Keratinocyte (primary cell): ENCODE data around the gene FAM135A. TPM values are rescaled to one million over a fixed set of nuclear protein-coding genes. Genes with fewer than 3 reads are reported as not detected.
A peak's percentile ranks its signal among the peaks of the same experiment; 100 is the strongest.

ENCODE experiments used
- DNase-seq: peaks from one replicate; pipeline ENCODE4 v3.0.0-alpha.2; 2011; ENCODE audit warnings: low read depth, missing footprints, low spot score
- FAIRE-seq: peaks from 2 replicates; lab custom pipeline; 2011; peaks lifted over from hg19 to GRCh38; lab: Jason Lieb, UNC
- H2AFZ ChIP-seq: 2 replicates; pipeline ENCODE4 v1.6.0; 2012; ENCODE audit warnings: low read length, control low read depth, inconsistent platforms; ENCODE audit not compliant: control insufficient read depth
- H3K27ac ChIP-seq: 2 replicates; pipeline ENCODE4 v1.5.1; 2011; ENCODE audit warnings: low read length; ENCODE audit not compliant: control insufficient read depth, insufficient read depth
- H3K27me3 ChIP-seq: 3 replicates; pipeline ENCODE4 v1.6.0; 2011; ENCODE audit warnings: low read length; ENCODE audit not compliant: control insufficient read depth, insufficient read depth; ENCODE audit errors: extremely low read depth
- H3K36me3 ChIP-seq, 2 experiments: 2 replicates in 1 of 2; 3 replicates in 1 of 2; pipeline ENCODE4 v1.5.1; 2011; ENCODE audit warnings: low read length in 2 of 2, mild to moderate bottlenecking in 1 of 2; ENCODE audit not compliant: control insufficient read depth in 2 of 2, insufficient read depth in 2 of 2; ENCODE audit errors: extremely low read depth in 1 of 2
- H3K4me1 ChIP-seq: 3 replicates; pipeline ENCODE4 v1.5.1; 2011; ENCODE audit warnings: low read length; ENCODE audit not compliant: control insufficient read depth, insufficient read depth; ENCODE audit errors: extremely low read depth
- H3K4me2 ChIP-seq: 3 replicates; pipeline ENCODE4 v1.6.0; 2011; ENCODE audit warnings: low read depth, low read length; ENCODE audit not compliant: control insufficient read depth, insufficient read depth; ENCODE audit errors: extremely low read depth
- H3K4me3 ChIP-seq, 3 experiments: fragments of 200-600 bp in 1 of 3; sonication (generic) in 1 of 3; 2 replicates in 2 of 3; 3 replicates in 1 of 3; pipeline ENCODE4 v1.5.1; 2011 to 2016; ENCODE audit warnings: low read length in 3 of 3, mild to moderate bottlenecking in 3 of 3, control low read depth in 2 of 3, inconsistent platforms in 1 of 3, low read depth in 1 of 3, mixed read lengths in 1 of 3, mixed run types in 1 of 3, moderate library complexity in 1 of 3; ENCODE audit not compliant: control insufficient read depth in 2 of 3, insufficient read depth in 2 of 3; ENCODE audit errors: extremely low read depth in 1 of 3
- H3K79me2 ChIP-seq: 2 replicates; pipeline ENCODE4 v1.6.0; 2012; ENCODE audit warnings: low read length; ENCODE audit not compliant: control insufficient read depth, insufficient read depth
- H3K9ac ChIP-seq: 3 replicates; pipeline ENCODE4 v1.6.0; 2011; ENCODE audit warnings: low read length; ENCODE audit not compliant: control insufficient read depth, insufficient read depth; ENCODE audit errors: extremely low read depth
- H3K9me1 ChIP-seq: 3 replicates; pipeline ENCODE4 v1.6.0; 2011; ENCODE audit warnings: low read length; ENCODE audit not compliant: control insufficient read depth, insufficient read depth; ENCODE audit errors: extremely low read depth
- H3K9me3 ChIP-seq: 2 replicates; pipeline ENCODE4 v1.5.1; 2012; ENCODE audit warnings: low read depth, low read length; ENCODE audit not compliant: control insufficient read depth
- H4K20me1 ChIP-seq: 3 replicates; pipeline ENCODE4 v1.6.0; 2011; ENCODE audit warnings: low read length; ENCODE audit not compliant: control insufficient read depth, insufficient read depth; ENCODE audit errors: extremely low read depth
- CTCF ChIP-seq, 3 experiments: IDR thresholded peaks in 1 of 3; conservative IDR thresholded peaks in 1 of 3; optimal IDR thresholded peaks in 1 of 3; 2 replicates in 2 of 3; 3 replicates in 1 of 3; pipeline versions ENCODE3 to v1.5.1; 2011; ENCODE audit warnings: low read length in 3 of 3, mild to moderate bottlenecking in 3 of 3, moderate library complexity in 2 of 3, control low read depth in 1 of 3, inconsistent platforms in 1 of 3; ENCODE audit not compliant: insufficient read depth in 2 of 3; ENCODE audit errors: extremely low read depth in 1 of 3
- EZH2 ChIP-seq: IDR thresholded peaks from one replicate; pipeline ENCODE4 v1.6.1; 2012; ENCODE audit warnings: inconsistent platforms, mild to moderate bottlenecking, low read length, moderate library complexity
- dilution Hi-C: fragments of 300-500 bp; cut with MboI; formaldehyde crosslinking; loops from one replicate; pipeline ENCODE4 v1.7.0; 2020; ENCODE audit warnings: low sequenced_read_pairs; ENCODE audit not compliant: extremely low pct_ligation_motif_present
- polyA plus RNA-seq, 5 experiments: library from polyadenylated mRNA; depleted of rRNA in 3 of 5; stranded (reverse) in 3 of 5; stranded (forward) in 1 of 5; unstranded in 1 of 5; fragments of >200 nt; gene quantifications; 1 replicate in 1 of 5; 2 replicates in 3 of 5; 3 replicates in 1 of 5; pipeline versions ENCODE4 v1.2.1 to v1.2.3, GENCODE V29; 2011 to 2012; ENCODE audit warnings: missing spikeins in 2 of 5, low read depth in 1 of 5, low replicate concordance in 1 of 5

FAM135A gene
- polyA plus RNA-seq, 1 donor (not counting 4 experiments of a cell fraction or from before 2014, with no cell fraction given), result 21.3 TPM

DNA sequence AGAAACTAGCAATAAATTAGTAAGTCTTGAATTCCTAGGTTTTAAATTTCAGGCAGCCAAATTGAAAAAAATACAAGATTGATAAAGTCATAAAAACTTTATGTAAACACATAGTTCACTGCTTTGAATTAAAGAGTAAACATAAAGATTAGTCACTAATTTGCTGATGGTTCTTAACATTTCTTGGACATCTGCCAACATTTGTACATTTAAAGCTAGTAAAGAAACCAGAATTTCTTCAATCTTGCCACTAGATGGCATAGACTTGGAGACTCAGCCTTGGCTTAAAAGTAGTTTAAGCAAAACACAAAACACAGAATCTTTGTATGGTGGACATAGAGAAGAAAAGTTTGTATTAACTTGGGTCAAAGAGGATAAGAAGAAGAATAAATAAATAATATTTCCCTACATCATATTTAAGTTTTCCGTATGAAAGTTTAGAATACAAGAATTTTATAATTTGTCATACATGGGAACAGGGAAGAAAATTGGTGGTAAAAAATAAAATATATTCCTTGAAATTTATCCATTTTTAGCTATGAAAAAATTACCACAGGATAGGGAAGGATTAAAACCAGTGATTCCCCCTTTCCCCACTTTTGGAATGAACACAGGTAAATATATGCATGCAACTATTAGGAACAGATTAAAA lies 41.7 kb upstream of the FAM135A start:
- no peak overlapping the region for H2AFZ ChIP-seq
- H3K4me1 ChIP-seq, result peaks cover 18% of the 10 kb centered on the region
- no peak for TF ChIP-seq EZH2
- peak in 2 of 3 experiments; percentile 55 to 67 for TF ChIP-seq CTCF (optimal IDR thresholded peaks at IDR 0.05 in 1 of 3, IDR thresholded peaks at IDR 0.05 in 1 of 3, conservative IDR thresholded peaks at IDR 0.05 in 1 of 3; ENCODE audit: extremely low read depth in 1 of 3, insufficient read depth in 2 of 3, low read length in 3 of 3)
- no peaks in the 10 kb centered on the region for H3K79me2 ChIP-seq
- no peaks in the 10 kb centered on the region for H3K9me3 ChIP-seq
- H3K36me3 ChIP-seq, result no peaks in the 10 kb centered on the region
- no peaks in the 10 kb centered on the region for H4K20me1 ChIP-seq
- FAIRE-seq (peak; percentile 62), DNase-seq (peak; percentile 38)
- dilution Hi-C loops, result no loop called here
- H3K4me2 ChIP-seq, result no peak overlapping the region
- no peak overlapping the region for H3K27ac ChIP-seq
- peaks cover 28% of the 10 kb centered on the region for H3K27me3 ChIP-seq
- no peak overlapping the region for H3K4me3 ChIP-seq
- no peak overlapping the region for H3K9ac ChIP-seq
- no peaks in the 10 kb centered on the region for H3K9me1 ChIP-seq

DNA sequence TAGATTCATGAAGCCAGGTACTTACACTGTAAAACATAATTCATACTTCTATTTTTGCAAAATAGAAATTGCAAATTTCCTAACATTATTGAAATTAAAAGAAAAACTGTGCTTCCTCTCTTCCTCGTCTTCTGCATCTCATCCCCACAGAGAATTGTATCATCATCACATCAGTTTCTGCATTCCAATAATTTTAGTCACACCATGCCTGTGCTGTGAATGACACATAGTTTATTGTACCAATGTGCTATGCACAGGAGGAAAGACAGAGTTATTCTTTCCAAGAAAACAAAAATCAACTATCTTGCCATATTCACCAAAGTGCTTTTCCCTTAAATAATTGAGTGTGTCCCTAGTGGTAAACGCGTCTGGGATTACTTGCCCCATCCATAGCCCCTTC lies 38.1 kb upstream of the FAM135A start:
- no peaks in the 10 kb centered on the region for H3K36me3 ChIP-seq
- H3K9ac ChIP-seq, result no peak overlapping the region
- H3K9me3 ChIP-seq, result no peaks in the 10 kb centered on the region
- H3K9me1 ChIP-seq, result no peaks in the 10 kb centered on the region
- H2AFZ ChIP-seq, result no peak overlapping the region
- peaks cover 18% of the 10 kb centered on the region for H3K4me1 ChIP-seq
- no peak overlapping the region for H3K4me3 ChIP-seq
- dilution Hi-C loops, result no loop called here
- DNase-seq (no peak), FAIRE-seq (peak; percentile 77)
- H3K27ac ChIP-seq, result peak overlapping the region; percentile 13
- TF ChIP-seq EZH2, result no peak
- TF ChIP-seq CTCF (optimal IDR thresholded peaks at IDR 0.05 in 1 of 3, IDR thresholded peaks at IDR 0.05 in 1 of 3, conservative IDR thresholded peaks at IDR 0.05 in 1 of 3; ENCODE audit: extremely low read depth in 1 of 3, insufficient read depth in 2 of 3, low read length in 3 of 3), result no peak
- H3K27me3 ChIP-seq, result peaks cover under 1% of the 10 kb centered on the region
- H3K79me2 ChIP-seq, result no peaks in the 10 kb centered on the region
- peak overlapping the region; percentile 74 for H3K4me2 ChIP-seq
- H4K20me1 ChIP-seq, result no peaks in the 10 kb centered on the region
